GM23338 (cell line): ENCODE data around the gene RHBDF2. TPM values are rescaled to one million over a fixed set of nuclear protein-coding genes. Genes with fewer than 3 reads are reported as not detected.

ENCODE experiments used
- ATAC-seq: fragments of 200-7000 bp; cut with Tn5 transposase; 3 replicates; pipeline ENCODE4 v1.9.1; 2020
- DNase-seq: peaks from one replicate; pipeline ENCODE4 v3.0.0-alpha.2; 2015; ENCODE audit warnings: low spot score
- H2AFZ ChIP-seq: fragments of 200-600 bp; sonication (generic); 2 replicates; pipeline ENCODE4 v1.8.0; 2016; ENCODE audit warnings: antibody characterized with exemption, mild to moderate bottlenecking, moderate library complexity
- H3F3A ChIP-seq: fragments of 200-600 bp; sonication (generic); replicated peaks from 2 replicates; pipeline ENCODE4 v1.8.0; 2017; ENCODE audit warnings: antibody characterized with exemption, mixed run types, low read depth
- H3K27ac ChIP-seq: fragments of 200-600 bp; sonication (generic); 2 replicates; pipeline ENCODE4 v1.6.1; 2016; ENCODE audit warnings: low read depth
- H3K27me3 ChIP-seq: fragments of 200-600 bp; sonication (generic); 2 replicates; pipeline ENCODE4 v1.8.0; 2016; ENCODE audit warnings: mild to moderate bottlenecking, mixed run types, moderate library complexity; ENCODE audit not compliant: insufficient read depth
- H3K36me3 ChIP-seq: fragments of 200-600 bp; sonication (generic); 2 replicates; pipeline ENCODE4 v1.8.0; 2016; ENCODE audit warnings: mild to moderate bottlenecking; ENCODE audit not compliant: insufficient read depth
- H3K4me1 ChIP-seq: fragments of 200-600 bp; sonication (generic); 2 replicates; pipeline ENCODE4 v1.8.0; 2016; ENCODE audit warnings: mild to moderate bottlenecking, moderate library complexity; ENCODE audit not compliant: insufficient read depth
- H3K4me2 ChIP-seq: fragments of 200-600 bp; sonication (generic); 2 replicates; pipeline ENCODE4 v1.7.1; 2017; ENCODE audit warnings: mixed run types
- H3K4me3 ChIP-seq: fragments of 200-600 bp; sonication (generic); 2 replicates; pipeline ENCODE4 v1.6.1; 2016; ENCODE audit warnings: mixed run types
- H3K79me2 ChIP-seq: fragments of 200-600 bp; sonication (generic); replicated peaks from 2 replicates; pipeline ENCODE4 v1.8.0; 2017; ENCODE audit warnings: mild to moderate bottlenecking; ENCODE audit not compliant: insufficient read depth
- H3K9me2 ChIP-seq: fragments of 200-600 bp; sonication (generic); 2 replicates; pipeline ENCODE4 v1.8.0; 2017; ENCODE audit not compliant: insufficient read depth
- H4K20me1 ChIP-seq: fragments of 200-600 bp; sonication (generic); replicated peaks from 2 replicates; pipeline ENCODE4 v1.8.0; 2017; ENCODE audit warnings: mild to moderate bottlenecking; ENCODE audit not compliant: insufficient read depth
- H3K27ac Mint-ChIP-seq: 2 replicates; pipeline ENCODE4 v1.8.0; 2020; ENCODE audit warnings: inconsistent platforms, mild to moderate bottlenecking, moderate library complexity, mixed read lengths
- H3K27me3 Mint-ChIP-seq: 3 replicates; pipeline ENCODE4 v1.8.0; 2022; ENCODE audit warnings: low read depth, mild to moderate bottlenecking, moderate library complexity, mixed read lengths, inconsistent platforms; ENCODE audit not compliant: insufficient read depth, poor library complexity
- H3K36me3 Mint-ChIP-seq: 3 replicates; pipeline ENCODE4 v1.8.0; 2021; ENCODE audit warnings: low read depth, mild to moderate bottlenecking, inconsistent platforms, moderate library complexity, mixed read lengths
- H3K4me1 Mint-ChIP-seq: 3 replicates; pipeline ENCODE4 v1.8.0; 2020; ENCODE audit warnings: mild to moderate bottlenecking, inconsistent platforms, mixed read lengths
- H3K4me3 Mint-ChIP-seq: 3 replicates; pipeline ENCODE4 v1.8.0; 2021; ENCODE audit warnings: moderate library complexity, mild to moderate bottlenecking, inconsistent platforms, mixed read lengths
- H3K9me3 Mint-ChIP-seq: 3 replicates; pipeline ENCODE4 v1.8.0; 2020; ENCODE audit warnings: moderate library complexity, mild to moderate bottlenecking, inconsistent platforms, mixed read lengths
- CREB1 ChIP-seq: fragments of 250-450 bp; sonication (Bioruptor Pico); IDR thresholded peaks from 2 replicates; pipeline ENCODE4 v1.5.0; 2020; ENCODE audit warnings: low read depth, mild to moderate bottlenecking, moderate library complexity
- ETS1 ChIP-seq: IDR thresholded peaks from 2 replicates; pipeline ENCODE4 v1.6.1; 2016; ENCODE audit warnings: antibody characterized with exemption
- EZH2 ChIP-seq: fragments of 200-600 bp; sonication (generic); IDR thresholded peaks from one replicate; pipeline ENCODE4 v1.8.0; 2017; ENCODE audit warnings: antibody characterized with exemption, mild to moderate bottlenecking, low read depth; ENCODE audit not compliant: unreplicated experiment
- EZH2phosphoT487 ChIP-seq: fragments of 200-600 bp; sonication (generic); IDR thresholded peaks from one replicate; pipeline ENCODE4 v1.8.1; 2018; ENCODE audit warnings: antibody characterized with exemption; ENCODE audit not compliant: unreplicated experiment
- JUNB ChIP-seq: IDR thresholded peaks from one replicate; pipeline ENCODE4 v1.6.1; 2016; ENCODE audit warnings: antibody characterized with exemption; ENCODE audit not compliant: unreplicated experiment
- NANOG ChIP-seq: IDR thresholded peaks from 2 replicates; pipeline ENCODE4 v1.6.1; 2016; ENCODE audit warnings: antibody characterized with exemption, borderline replicate concordance
- POLR2AphosphoS5 ChIP-seq: IDR thresholded peaks from 2 replicates; pipeline ENCODE4 v1.6.1; 2016; ENCODE audit warnings: antibody characterized with exemption, low read depth
- REST ChIP-seq: IDR thresholded peaks from one replicate; pipeline ENCODE4 v1.6.1; 2018; ENCODE audit warnings: antibody characterized with exemption; ENCODE audit not compliant: unreplicated experiment
- STAT1 ChIP-seq: IDR thresholded peaks from one replicate; pipeline ENCODE4 v1.6.1; 2016; ENCODE audit warnings: antibody characterized with exemption; ENCODE audit not compliant: unreplicated experiment
- ZNF114 ChIP-seq: fragments of 250-450 bp; sonication (Bioruptor Pico); IDR thresholded peaks from 2 replicates; pipeline ENCODE4 v1.5.0; 2020; ENCODE audit warnings: mild to moderate bottlenecking, moderate library complexity
- ZNF331 ChIP-seq: fragments of 250-450 bp; sonication (Bioruptor Pico); IDR thresholded peaks from 2 replicates; pipeline ENCODE4 v1.5.0; 2020; ENCODE audit warnings: low read depth, mild to moderate bottlenecking, moderate library complexity
- polyA plus RNA-seq: library from polyadenylated mRNA; unstranded; fragments of >200 nt; fragmentation: Nextera tagmentation; extraction: Ambion mirVana; gene quantifications from 2 replicates; pipeline ENCODE4 v1.2.1, GENCODE V29; 2016
- total RNA-seq: library from RNA; depleted of rRNA; stranded (reverse); fragments of >200 nt; shearing (Covaris generic); gene quantifications from 2 replicates; pipeline ENCODE4 v1.2.3, GENCODE V29; 2014
- TF ChIP-seq, protein P1 (sequence below), 2 experiments: fragments of 200-600 bp in 1 of 2; sonication (generic) in 1 of 2; conservative IDR thresholded peaks; 2 replicates each; pipeline versions ENCODE4 v1.5.1 to v1.6.1; 2016 to 2017; ENCODE audit warnings: antibody characterized with exemption in 2 of 2, low read depth in 2 of 2, mild to moderate bottlenecking in 2 of 2, moderate library complexity in 1 of 2
- TF ChIP-seq, protein P2 (sequence below): fragments of 250-450 bp; sonication (Bioruptor Pico); IDR thresholded peaks from 2 replicates; pipeline ENCODE4 v1.5.0; 2020; ENCODE audit warnings: mild to moderate bottlenecking, moderate library complexity

RHBDF2 gene
- total and polyA plus RNA-seq, 2 experiments from 2014 or later, result 9.4 to 29.5 TPM

DNA sequence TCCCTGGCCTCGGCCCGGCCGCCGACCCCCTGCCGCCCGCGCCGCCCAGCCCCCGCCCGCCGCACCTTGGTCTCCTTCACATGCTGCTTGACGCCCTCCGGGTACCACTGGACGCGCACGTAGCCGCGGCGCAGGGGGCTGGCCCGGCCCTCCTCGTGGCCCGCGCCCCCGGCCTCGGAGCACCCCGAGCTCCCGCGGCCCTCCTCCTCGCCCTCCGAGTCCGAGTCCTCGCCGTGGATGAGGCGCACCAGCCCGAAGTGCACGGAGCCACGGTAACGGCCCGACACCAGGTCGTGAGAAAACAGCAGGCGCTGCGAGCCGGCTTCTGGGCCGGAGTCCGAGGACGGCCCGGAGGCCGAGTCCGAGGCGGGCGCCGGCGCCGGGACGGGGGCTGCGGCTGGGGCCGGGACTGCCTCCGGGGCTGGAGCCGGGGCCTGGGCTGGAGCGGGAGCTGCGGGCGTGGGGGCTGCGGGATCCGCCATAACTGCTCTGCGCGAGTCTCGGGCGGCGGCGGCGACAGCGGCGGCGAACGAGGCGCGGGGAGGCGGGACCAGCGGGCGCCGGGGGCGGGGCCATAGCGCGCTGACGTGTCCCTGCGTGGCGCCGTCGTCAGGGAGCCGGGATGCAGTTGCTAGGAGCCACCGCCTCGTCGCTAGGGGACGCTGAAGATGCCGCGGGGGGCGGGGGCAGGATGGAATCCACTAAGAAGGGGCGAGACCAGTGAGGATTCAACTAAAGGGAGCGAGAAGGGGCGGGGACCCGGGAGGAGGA, 48.4 kb downstream of the RHBDF2 start, which contains the start of gene UBE2O:
UBE2O (minus strand) TSS at position 493 of the 771 bp plus-strand sequence; CDS start at position 482, 11 bp downstream.
- Mint-ChIP-seq H3K4me3 (peak within 1 kb of the TSS; percentile 96), H3K9me3 (peaks cover 3% of the 10 kb centered on the region; the same call in 1 of the 3 replicates), H3K27ac (no peak within 1 kb of the TSS; the same call in 1 of the 2 replicates), H3K36me3 (no peaks in the 10 kb centered on the region), H3K27me3 (peaks cover 14% of the 10 kb centered on the region), H3K4me1 (peaks cover 34% of the 10 kb centered on the region)
- peak; percentile 99 for DNase-seq
- Histone ChIP-seq H3F3A (peaks cover 12% of the 10 kb centered on the region), H3K79me2 (peaks cover 49% of the 10 kb centered on the region), H2AFZ (0 out of 2 replicates have a peak within 1 kb of the TSS, but pooled peaks have one; percentile 76), H3K27ac (no peak within 1 kb of the TSS), H3K4me3 (peak within 1 kb of the TSS; percentile 97), H3K27me3 (no peaks in the 10 kb centered on the region), H3K4me1 (peaks cover 38% of the 10 kb centered on the region), H4K20me1 (peaks cover 34% of the 10 kb centered on the region), H3K9me2 (no peaks in the 10 kb centered on the region), H3K36me3 (no peaks in the 10 kb centered on the region), H3K4me2 (peak within 1 kb of the TSS; percentile 90)
- peak; percentile 77 for ATAC-seq
- no peak for TF ChIP-seq ETS1
- no peak for TF ChIP-seq ZNF331
- no peak for TF ChIP-seq STAT1
- TF ChIP-seq POLR2AphosphoS5, result peak; percentile 60; the same call in 1 of the 2 replicates
- TF ChIP-seq NANOG, result no peak
- TF ChIP-seq JUNB, result no peak
- peak; percentile 92 for TF ChIP-seq CREB1 (CRISPR knock-in tag)
- TF ChIP-seq, protein P1, sequence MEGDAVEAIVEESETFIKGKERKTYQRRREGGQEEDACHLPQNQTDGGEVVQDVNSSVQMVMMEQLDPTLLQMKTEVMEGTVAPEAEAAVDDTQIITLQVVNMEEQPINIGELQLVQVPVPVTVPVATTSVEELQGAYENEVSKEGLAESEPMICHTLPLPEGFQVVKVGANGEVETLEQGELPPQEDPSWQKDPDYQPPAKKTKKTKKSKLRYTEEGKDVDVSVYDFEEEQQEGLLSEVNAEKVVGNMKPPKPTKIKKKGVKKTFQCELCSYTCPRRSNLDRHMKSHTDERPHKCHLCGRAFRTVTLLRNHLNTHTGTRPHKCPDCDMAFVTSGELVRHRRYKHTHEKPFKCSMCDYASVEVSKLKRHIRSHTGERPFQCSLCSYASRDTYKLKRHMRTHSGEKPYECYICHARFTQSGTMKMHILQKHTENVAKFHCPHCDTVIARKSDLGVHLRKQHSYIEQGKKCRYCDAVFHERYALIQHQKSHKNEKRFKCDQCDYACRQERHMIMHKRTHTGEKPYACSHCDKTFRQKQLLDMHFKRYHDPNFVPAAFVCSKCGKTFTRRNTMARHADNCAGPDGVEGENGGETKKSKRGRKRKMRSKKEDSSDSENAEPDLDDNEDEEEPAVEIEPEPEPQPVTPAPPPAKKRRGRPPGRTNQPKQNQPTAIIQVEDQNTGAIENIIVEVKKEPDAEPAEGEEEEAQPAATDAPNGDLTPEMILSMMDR (conservative IDR thresholded peaks at IDR 0.05; ENCODE audit: low read depth in 2 of 2), result peak in 1 of 2 experiments; percentile 65; a peak in 2 of 4 replicates
- TF ChIP-seq EZH2phosphoT487, result no peak
- TF ChIP-seq, protein P2, sequence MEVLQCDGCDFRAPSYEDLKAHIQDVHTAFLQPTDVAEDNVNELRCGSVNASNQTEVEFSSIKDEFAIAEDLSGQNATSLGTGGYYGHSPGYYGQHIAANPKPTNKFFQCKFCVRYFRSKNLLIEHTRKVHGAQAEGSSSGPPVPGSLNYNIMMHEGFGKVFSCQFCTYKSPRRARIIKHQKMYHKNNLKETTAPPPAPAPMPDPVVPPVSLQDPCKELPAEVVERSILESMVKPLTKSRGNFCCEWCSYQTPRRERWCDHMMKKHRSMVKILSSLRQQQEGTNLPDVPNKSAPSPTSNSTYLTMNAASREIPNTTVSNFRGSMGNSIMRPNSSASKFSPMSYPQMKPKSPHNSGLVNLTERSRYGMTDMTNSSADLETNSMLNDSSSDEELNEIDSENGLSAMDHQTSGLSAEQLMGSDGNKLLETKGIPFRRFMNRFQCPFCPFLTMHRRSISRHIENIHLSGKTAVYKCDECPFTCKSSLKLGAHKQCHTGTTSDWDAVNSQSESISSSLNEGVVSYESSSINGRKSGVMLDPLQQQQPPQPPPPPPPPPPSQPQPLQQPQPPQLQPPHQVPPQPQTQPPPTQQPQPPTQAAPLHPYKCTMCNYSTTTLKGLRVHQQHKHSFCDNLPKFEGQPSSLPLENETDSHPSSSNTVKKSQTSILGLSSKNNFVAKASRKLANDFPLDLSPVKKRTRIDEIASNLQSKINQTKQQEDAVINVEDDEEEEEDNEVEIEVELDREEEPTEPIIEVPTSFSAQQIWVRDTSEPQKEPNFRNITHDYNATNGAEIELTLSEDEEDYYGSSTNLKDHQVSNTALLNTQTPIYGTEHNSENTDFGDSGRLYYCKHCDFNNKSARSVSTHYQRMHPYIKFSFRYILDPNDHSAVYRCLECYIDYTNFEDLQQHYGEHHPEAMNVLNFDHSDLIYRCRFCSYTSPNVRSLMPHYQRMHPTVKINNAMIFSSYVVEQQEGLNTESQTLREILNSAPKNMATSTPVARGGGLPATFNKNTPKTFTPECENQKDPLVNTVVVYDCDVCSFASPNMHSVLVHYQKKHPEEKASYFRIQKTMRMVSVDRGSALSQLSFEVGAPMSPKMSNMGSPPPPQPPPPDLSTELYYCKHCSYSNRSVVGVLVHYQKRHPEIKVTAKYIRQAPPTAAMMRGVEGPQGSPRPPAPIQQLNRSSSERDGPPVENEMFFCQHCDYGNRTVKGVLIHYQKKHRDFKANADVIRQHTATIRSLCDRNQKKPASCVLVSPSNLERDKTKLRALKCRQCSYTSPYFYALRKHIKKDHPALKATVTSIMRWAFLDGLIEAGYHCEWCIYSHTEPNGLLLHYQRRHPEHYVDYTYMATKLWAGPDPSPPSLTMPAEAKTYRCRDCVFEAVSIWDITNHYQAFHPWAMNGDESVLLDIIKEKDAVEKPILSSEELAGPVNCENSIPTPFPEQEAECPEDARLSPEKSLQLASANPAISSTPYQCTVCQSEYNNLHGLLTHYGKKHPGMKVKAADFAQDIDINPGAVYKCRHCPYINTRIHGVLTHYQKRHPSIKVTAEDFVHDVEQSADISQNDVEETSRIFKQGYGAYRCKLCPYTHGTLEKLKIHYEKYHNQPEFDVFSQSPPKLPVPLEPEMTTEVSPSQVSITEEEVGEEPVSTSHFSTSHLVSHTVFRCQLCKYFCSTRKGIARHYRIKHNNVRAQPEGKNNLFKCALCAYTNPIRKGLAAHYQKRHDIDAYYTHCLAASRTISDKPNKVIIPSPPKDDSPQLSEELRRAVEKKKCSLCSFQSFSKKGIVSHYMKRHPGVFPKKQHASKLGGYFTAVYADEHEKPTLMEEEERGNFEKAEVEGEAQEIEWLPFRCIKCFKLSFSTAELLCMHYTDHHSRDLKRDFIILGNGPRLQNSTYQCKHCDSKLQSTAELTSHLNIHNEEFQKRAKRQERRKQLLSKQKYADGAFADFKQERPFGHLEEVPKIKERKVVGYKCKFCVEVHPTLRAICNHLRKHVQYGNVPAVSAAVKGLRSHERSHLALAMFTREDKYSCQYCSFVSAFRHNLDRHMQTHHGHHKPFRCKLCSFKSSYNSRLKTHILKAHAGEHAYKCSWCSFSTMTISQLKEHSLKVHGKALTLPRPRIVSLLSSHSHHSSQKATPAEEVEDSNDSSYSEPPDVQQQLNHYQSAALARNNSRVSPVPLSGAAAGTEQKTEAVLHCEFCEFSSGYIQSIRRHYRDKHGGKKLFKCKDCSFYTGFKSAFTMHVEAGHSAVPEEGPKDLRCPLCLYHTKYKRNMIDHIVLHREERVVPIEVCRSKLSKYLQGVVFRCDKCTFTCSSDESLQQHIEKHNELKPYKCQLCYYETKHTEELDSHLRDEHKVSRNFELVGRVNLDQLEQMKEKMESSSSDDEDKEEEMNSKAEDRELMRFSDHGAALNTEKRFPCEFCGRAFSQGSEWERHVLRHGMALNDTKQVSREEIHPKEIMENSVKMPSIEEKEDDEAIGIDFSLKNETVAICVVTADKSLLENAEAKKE (CRISPR knock-in tag), result no peak
- no peak for TF ChIP-seq ZNF114
- TF ChIP-seq REST, result no peak
- no peak for TF ChIP-seq EZH2
